Stimulated activated naive CD8-positive, alpha-beta T cell treated with anti-CD3 and anti-CD28 coated beads, Interleukin-15, Interleukin-2, amounts not matched to agents 100 U/mL and 50 U/mL, for 24 hours (primary cell): ENCODE results near the gene ZNF189.

Experiments used
- ATAC-seq: fragments of 150-1000 bp; cut with Tn5 transposase; one replicate; pipeline ENCODE4 v1.10.0; 2021
- DNase-seq: peaks from one replicate; pipeline ENCODE4 v3.0.0; 2021

ZNF189 gene

GRCh38 chr9:101453776-101454570 lies 55.3 kb downstream of the ZNF189 start:
- ATAC-seq (no peak), DNase-seq (no peak)

GRCh38 chr9:101455656-101456240 lies 57.1 kb downstream of the ZNF189 start:
- DNase-seq: no peak
- ATAC-seq: no peak

GRCh38 chr9:101457003-101457402 lies 58.4 kb downstream of the ZNF189 start:
- ATAC-seq (no peak), DNase-seq (no peak)

GRCh38 chr9:101458963-101459631 lies 60.4 kb downstream of the ZNF189 start:
- ATAC-seq (peak; percentile 89), DNase-seq (peak; percentile 4)
